Glutamatergic neuron (in vitro differentiated cells): Measurements from ENCODE around the gene NOSTRIN. TPM values are rescaled to one million over a fixed set of nuclear protein-coding genes. Genes with fewer than 3 reads are reported as not detected.

Experiments used
- DNase-seq: peaks from one replicate; pipeline ENCODE4 v3.0.0; 2022
- H3K27ac Mint-ChIP-seq: one replicate; pipeline ENCODE4 v1.8.0; 2020; ENCODE audit warnings: mild to moderate bottlenecking, mixed read lengths, inconsistent platforms; ENCODE audit not compliant: unreplicated experiment
- H3K27me3 Mint-ChIP-seq: one replicate; pipeline ENCODE4 v1.8.0; 2020; ENCODE audit warnings: mild to moderate bottlenecking, moderate library complexity, mixed read lengths, inconsistent platforms; ENCODE audit not compliant: unreplicated experiment
- H3K36me3 Mint-ChIP-seq: one replicate; pipeline ENCODE4 v1.8.0; 2020; ENCODE audit warnings: mild to moderate bottlenecking, mixed read lengths, inconsistent platforms; ENCODE audit not compliant: unreplicated experiment
- H3K4me1 Mint-ChIP-seq: one replicate; pipeline ENCODE4 v1.8.0; 2020; ENCODE audit warnings: mild to moderate bottlenecking, low read depth, mixed read lengths, inconsistent platforms; ENCODE audit not compliant: unreplicated experiment
- H3K4me3 Mint-ChIP-seq: one replicate; pipeline ENCODE4 v1.8.0; 2020; ENCODE audit warnings: mild to moderate bottlenecking, mixed read lengths, inconsistent platforms; ENCODE audit not compliant: unreplicated experiment
- H3K9me3 Mint-ChIP-seq: one replicate; pipeline ENCODE4 v1.8.0; 2020; ENCODE audit warnings: mild to moderate bottlenecking, moderate library complexity, mixed read lengths, inconsistent platforms; ENCODE audit not compliant: unreplicated experiment
- total RNA-seq: library from RNA; stranded (reverse); fragmentation: NEBNext Ultra II Directional; extraction: Animal tissue kit (Norgen Biotek cat#: 25700); gene quantifications from one replicate; pipeline ENCODE4 v1.2.1, GENCODE V29; 2021; ENCODE audit not compliant: unreplicated experiment
- TF ChIP-seq, protein P1 (sequence below): fragments of 200-600 bp; sonication (generic); IDR thresholded peaks from one replicate; pipeline ENCODE4 v1.5.0; 2021; ENCODE audit not compliant: partially characterized antibody, unreplicated experiment

Gene NOSTRIN
- total RNA-seq, 1 donor from 2014 or later, result not detected

DNA sequence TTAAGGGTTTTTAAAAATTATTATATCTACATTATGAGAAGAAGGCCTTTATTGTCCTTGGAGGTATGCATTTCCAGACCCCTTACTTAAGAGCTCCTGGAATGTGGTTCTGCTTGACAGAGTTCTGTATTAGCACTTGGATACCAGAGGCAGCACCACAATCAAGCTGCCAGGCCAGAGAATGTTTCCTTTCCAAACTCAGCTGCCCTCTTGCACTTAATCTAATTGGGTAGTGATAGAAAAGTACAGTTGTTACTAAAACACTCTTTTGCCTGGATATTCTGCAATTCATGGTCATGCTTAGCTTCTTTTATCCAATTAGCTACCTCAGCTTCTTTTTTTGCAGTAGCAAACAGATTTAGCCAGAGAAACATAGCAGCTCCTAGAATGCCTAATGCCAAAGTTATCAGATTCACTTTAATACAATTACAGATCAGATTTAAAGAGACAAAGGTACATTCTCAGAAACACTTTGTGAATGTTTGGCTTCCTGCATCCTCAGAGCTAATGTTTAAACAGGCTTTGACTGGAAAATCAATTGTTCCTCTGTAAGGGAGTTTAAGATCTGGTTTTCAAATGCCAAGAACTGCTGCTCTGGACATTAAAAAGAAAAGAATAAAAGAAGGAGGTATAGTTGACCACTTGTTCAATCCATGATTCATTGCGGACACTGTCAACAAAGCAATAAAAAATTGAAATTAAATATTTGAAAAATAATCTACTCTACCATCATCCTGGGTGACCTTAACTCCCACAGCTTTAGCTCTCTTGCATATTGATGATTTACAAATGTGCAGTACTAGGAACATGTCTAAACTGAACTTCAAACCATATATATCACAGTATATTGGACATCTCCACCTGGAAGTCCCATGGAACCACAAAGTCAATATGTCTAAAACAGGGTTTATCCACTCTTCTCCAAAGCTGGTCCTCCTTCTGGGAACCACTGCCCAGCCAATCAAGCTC lies 12.8 kb downstream of the NOSTRIN start:
- TF ChIP-seq, protein P1, sequence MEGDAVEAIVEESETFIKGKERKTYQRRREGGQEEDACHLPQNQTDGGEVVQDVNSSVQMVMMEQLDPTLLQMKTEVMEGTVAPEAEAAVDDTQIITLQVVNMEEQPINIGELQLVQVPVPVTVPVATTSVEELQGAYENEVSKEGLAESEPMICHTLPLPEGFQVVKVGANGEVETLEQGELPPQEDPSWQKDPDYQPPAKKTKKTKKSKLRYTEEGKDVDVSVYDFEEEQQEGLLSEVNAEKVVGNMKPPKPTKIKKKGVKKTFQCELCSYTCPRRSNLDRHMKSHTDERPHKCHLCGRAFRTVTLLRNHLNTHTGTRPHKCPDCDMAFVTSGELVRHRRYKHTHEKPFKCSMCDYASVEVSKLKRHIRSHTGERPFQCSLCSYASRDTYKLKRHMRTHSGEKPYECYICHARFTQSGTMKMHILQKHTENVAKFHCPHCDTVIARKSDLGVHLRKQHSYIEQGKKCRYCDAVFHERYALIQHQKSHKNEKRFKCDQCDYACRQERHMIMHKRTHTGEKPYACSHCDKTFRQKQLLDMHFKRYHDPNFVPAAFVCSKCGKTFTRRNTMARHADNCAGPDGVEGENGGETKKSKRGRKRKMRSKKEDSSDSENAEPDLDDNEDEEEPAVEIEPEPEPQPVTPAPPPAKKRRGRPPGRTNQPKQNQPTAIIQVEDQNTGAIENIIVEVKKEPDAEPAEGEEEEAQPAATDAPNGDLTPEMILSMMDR, result no peak
- Mint-ChIP-seq H3K9me3 (no peaks in the 10 kb centered on the region), H3K4me1 (peaks cover 10% of the 10 kb centered on the region), H3K36me3 (no peaks in the 10 kb centered on the region), H3K27me3 (no peaks in the 10 kb centered on the region), H3K4me3 (no peak overlapping the region), H3K27ac (no peak overlapping the region)
- DNase-seq, result no peak

DNA sequence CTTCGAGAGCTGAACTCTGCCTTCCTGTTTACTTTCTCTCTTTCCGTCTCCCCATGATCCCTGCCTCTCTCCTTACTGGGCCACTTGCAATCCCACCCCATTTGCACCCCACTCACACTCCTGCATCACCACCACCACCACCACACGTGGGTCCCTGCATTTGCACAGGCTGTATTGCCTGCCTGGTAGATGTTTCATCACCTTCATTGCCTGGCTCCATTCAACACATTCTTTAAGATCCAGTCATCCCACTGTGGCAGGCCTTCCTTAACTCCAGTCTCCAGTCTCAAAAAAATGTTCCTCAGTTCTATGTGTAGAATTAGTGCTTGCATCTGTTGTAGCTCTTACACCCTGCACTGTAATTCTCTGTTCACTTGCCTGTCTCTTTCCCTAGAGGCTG lies 13.9 kb downstream of the NOSTRIN start:
- no peak for DNase-seq
- H3K9me3 Mint-ChIP-seq, result no peaks in the 10 kb centered on the region
- no peaks in the 10 kb centered on the region for H3K27me3 Mint-ChIP-seq
- no peak overlapping the region for H3K4me3 Mint-ChIP-seq
- H3K36me3 Mint-ChIP-seq, result no peaks in the 10 kb centered on the region
- no peak overlapping the region for H3K27ac Mint-ChIP-seq
- TF ChIP-seq, protein P1, result no peak
- H3K4me1 Mint-ChIP-seq, result peaks cover 10% of the 10 kb centered on the region

DNA sequence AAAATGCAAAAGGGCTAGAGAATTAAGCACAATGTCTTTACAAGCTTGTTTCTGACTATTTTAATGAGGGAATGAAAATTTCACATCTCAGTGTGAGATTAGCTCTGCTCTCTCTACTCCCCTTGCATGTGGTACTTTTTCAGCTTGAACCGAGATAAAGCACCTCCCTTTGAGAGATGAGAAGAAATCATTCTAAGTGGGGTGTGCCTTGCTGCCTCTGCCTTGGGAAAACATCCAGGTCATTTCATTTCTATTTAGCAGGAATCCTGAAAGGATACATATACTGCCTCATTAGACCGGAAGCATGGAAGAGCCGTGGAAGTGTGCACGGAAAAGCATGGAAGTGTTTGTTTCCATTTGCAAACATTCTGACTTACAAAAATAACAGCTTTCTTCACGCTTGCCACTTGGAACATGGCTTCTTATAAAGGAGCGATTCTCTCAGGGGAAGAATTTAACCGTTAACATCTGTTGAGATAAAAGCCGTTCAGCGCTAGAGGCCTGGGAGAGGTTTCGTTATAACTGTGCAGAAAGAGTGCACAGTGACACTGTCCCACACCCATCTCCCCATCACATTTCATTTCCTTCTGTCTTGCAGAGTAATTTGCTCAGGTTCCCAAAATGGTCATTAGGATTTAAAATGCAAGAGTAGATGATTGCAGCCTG lies 16.7 kb downstream of the NOSTRIN start:
- TF ChIP-seq, protein P1, result no peak
- H3K4me3 Mint-ChIP-seq, result peak overlapping the region; percentile 35
- H3K27ac Mint-ChIP-seq, result peak overlapping the region; percentile 78
- no peaks in the 10 kb centered on the region for H3K9me3 Mint-ChIP-seq
- DNase-seq, result no peak
- H3K4me1 Mint-ChIP-seq, result peaks cover 10% of the 10 kb centered on the region
- H3K36me3 Mint-ChIP-seq, result no peaks in the 10 kb centered on the region
- no peaks in the 10 kb centered on the region for H3K27me3 Mint-ChIP-seq

DNA sequence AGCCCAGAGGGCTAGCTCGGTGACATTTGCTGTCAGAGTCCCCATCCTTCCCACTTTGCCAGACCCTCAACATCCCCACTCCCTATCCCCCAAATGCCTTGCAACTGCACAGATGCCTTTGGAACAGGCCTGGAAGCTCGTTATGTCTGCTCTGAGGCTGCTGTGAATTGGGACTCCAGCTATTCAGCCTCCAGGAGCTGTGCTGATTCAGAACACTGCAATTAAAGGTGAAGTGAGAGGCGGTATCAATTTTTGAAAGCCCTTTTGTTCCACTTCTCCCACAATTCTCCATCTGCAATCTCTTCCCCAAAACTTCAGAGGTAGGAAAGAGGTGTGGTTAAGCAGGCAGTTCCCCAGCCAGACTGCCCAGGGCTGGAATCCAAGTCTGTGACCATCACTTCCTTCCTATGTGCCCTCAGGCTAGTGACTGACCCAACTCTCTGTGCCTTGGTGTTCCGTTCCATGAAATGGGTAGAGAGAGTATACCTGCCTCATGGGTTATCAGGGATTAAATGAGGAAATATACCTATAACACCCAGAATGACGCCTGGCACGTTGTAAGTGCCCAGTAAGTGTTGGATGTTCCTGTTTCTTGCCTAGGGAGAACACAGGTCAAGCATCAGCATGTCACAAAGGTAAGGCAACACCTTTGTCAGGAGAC lies 17.5 kb downstream of the NOSTRIN start:
- TF ChIP-seq, protein P1, result no peak
- H3K4me1 Mint-ChIP-seq, result peaks cover 10% of the 10 kb centered on the region
- no peak for DNase-seq
- H3K27ac Mint-ChIP-seq, result peak overlapping the region; percentile 78
- H3K36me3 Mint-ChIP-seq, result no peaks in the 10 kb centered on the region
- H3K9me3 Mint-ChIP-seq, result no peaks in the 10 kb centered on the region
- no peaks in the 10 kb centered on the region for H3K27me3 Mint-ChIP-seq
- H3K4me3 Mint-ChIP-seq, result peak overlapping the region; percentile 40
